Mesendoderm (in vitro differentiated cells): Measurements from ENCODE around the gene SOAT2.
A peak's percentile ranks its signal among the peaks of the same experiment; 100 is the strongest.
"Not testable (repeated sequence)": the region's sequence is repeated elsewhere in the genome, so short reads cannot be mapped to it uniquely, and the experiment has no call there.

Experiments
- DNase-seq: peaks from one replicate; pipeline ENCODE4 v3.0.0; 2013
- H2AK5ac ChIP-seq: 2 replicates; pipeline ENCODE4 v1.6.1; 2013; ENCODE audit warnings: low read length, inconsistent platforms
- H2BK120ac ChIP-seq: 2 replicates; pipeline ENCODE4 v1.6.1; 2013; ENCODE audit warnings: low read depth, mild to moderate bottlenecking, low read length, moderate library complexity, mixed read lengths
- H2BK15ac ChIP-seq: replicated peaks from 2 replicates; pipeline ENCODE4 v1.6.1; 2013; ENCODE audit warnings: low read depth, mild to moderate bottlenecking, moderate library complexity
- H2BK5ac ChIP-seq: 2 replicates; pipeline ENCODE4 v1.6.1; 2013; ENCODE audit warnings: low read length, inconsistent platforms
- H3K18ac ChIP-seq: 2 replicates; pipeline ENCODE4 v1.6.1; 2013; ENCODE audit warnings: mild to moderate bottlenecking, low read length, mixed read lengths
- H3K23ac ChIP-seq: one replicate; pipeline ENCODE4 v1.6.1; 2013; ENCODE audit warnings: low read length
- H3K27ac ChIP-seq: 2 replicates; pipeline ENCODE4 v1.5.1; 2013; ENCODE audit warnings: low read depth, mild to moderate bottlenecking, inconsistent platforms, low read length, moderate library complexity
- H3K27me3 ChIP-seq: 2 replicates; pipeline ENCODE4 v1.6.1; 2013; ENCODE audit warnings: low read length, control low read depth, mild to moderate bottlenecking, inconsistent platforms; ENCODE audit not compliant: insufficient read depth, poor library complexity
- H3K36me3 ChIP-seq: 2 replicates; pipeline ENCODE4 v1.6.1; 2013; ENCODE audit warnings: low read length, inconsistent platforms; ENCODE audit not compliant: control insufficient read depth, insufficient read depth
- H3K4ac ChIP-seq: one replicate; pipeline ENCODE4 v1.6.1; 2013; ENCODE audit warnings: low read depth, mild to moderate bottlenecking, low read length, moderate library complexity
- H3K4me1 ChIP-seq: 2 replicates; pipeline ENCODE4 v1.6.1; 2013; ENCODE audit warnings: low read depth, low read length, inconsistent platforms; ENCODE audit not compliant: control insufficient read depth
- H3K4me2 ChIP-seq: 2 replicates; pipeline ENCODE4 v1.6.1; 2013; ENCODE audit warnings: low read length
- H3K4me3 ChIP-seq: 2 replicates; pipeline ENCODE4 v1.5.1; 2013; ENCODE audit warnings: mild to moderate bottlenecking, low read length
- H3K56ac ChIP-seq: one replicate; pipeline ENCODE4 v1.6.1; 2013; ENCODE audit warnings: low read length
- H3K79me1 ChIP-seq: 2 replicates; pipeline ENCODE4 v1.6.1; 2013; ENCODE audit warnings: low read length, inconsistent platforms
- H3K79me2 ChIP-seq: 2 replicates; pipeline ENCODE4 v1.6.1; 2013; ENCODE audit warnings: mild to moderate bottlenecking, low read length; ENCODE audit not compliant: control insufficient read depth, insufficient read depth
- H3K9ac ChIP-seq: 2 replicates; pipeline ENCODE4 v1.6.1; 2013; ENCODE audit warnings: low read length, inconsistent platforms
- H4K5ac ChIP-seq: one replicate; pipeline ENCODE4 v1.6.1; 2013; ENCODE audit warnings: low read length
- H4K8ac ChIP-seq: one replicate; pipeline ENCODE4 v1.6.1; 2013; ENCODE audit warnings: low read depth, mild to moderate bottlenecking, control low read depth, low read length, moderate library complexity
- WGBS: extraction: QIAGEN DNeasy Blood & Tissue Kit; methylation state at CpG from one replicate; pipeline ENCODE4 v1.1.7; 2013; ENCODE audit warnings: low lambda C conversion rate, missing lambda C conversion rate; ENCODE audit not compliant: insufficient coverage; ENCODE audit errors: extremely low coverage; 5-methylcytosine and 5-hydroxymethylcytosine counted together

SOAT2 gene

GRCh38 chr12:53159195-53159839 lies 56.0 kb downstream of the SOAT2 start:
- Histone ChIP-seq H3K56ac (peak overlapping the region; percentile 63), H2AK5ac (no peak overlapping the region), H2BK5ac (no peak overlapping the region), H2BK15ac (no peak overlapping the region), H3K23ac (no peak overlapping the region), H3K4me1 (no peaks in the 10 kb centered on the region), H3K79me2 (no peaks in the 10 kb centered on the region), H3K4me3 (no peak overlapping the region), H4K8ac (no peak overlapping the region), H4K5ac (peak overlapping the region; percentile 35), H3K9ac (peak overlapping the region; percentile 37), H2BK120ac (no peak overlapping the region), H3K79me1 (no peaks in the 10 kb centered on the region), H3K36me3 (no peaks in the 10 kb centered on the region), H3K27ac (no peak overlapping the region), H3K4ac (no peak overlapping the region), H3K4me2 (peak overlapping the region; percentile 41), H3K18ac (no peak overlapping the region), H3K27me3 (no peaks in the 10 kb centered on the region)
- DNase-seq, result peak; percentile 92
- no CpG with 5 or more reads among the region's 14 CpGs for WGBS

GRCh38 chr12:53160000-53160399 lies 56.7 kb downstream of the SOAT2 start:
- H3K79me2 ChIP-seq, result no peaks in the 10 kb centered on the region
- no peak overlapping the region for H3K56ac ChIP-seq
- H3K4me1 ChIP-seq, result no peaks in the 10 kb centered on the region
- H2AK5ac ChIP-seq, result no peak overlapping the region
- no peak overlapping the region for H3K23ac ChIP-seq
- H3K27me3 ChIP-seq, result no peaks in the 10 kb centered on the region
- no peak overlapping the region for H3K18ac ChIP-seq
- no peak overlapping the region for H2BK15ac ChIP-seq
- H3K9ac ChIP-seq, result no peak overlapping the region
- H2BK5ac ChIP-seq, result no peak overlapping the region
- H2BK120ac ChIP-seq, result no peak overlapping the region
- H3K27ac ChIP-seq, result no peak overlapping the region
- no peaks in the 10 kb centered on the region for H3K79me1 ChIP-seq
- no peak overlapping the region for H4K8ac ChIP-seq
- no peak overlapping the region for H3K4me2 ChIP-seq
- H3K36me3 ChIP-seq, result no peaks in the 10 kb centered on the region
- WGBS, result no CpG with 5 or more reads among the region's 16 CpGs
- no peak overlapping the region for H3K4ac ChIP-seq
- no peak overlapping the region for H4K5ac ChIP-seq
- H3K4me3 ChIP-seq, result no peak overlapping the region
- no peak for DNase-seq

GRCh38 chr12:53160673-53161072 lies 57.4 kb downstream of the SOAT2 start:
- H3K23ac ChIP-seq, result no peak overlapping the region
- H3K4me1 ChIP-seq, result no peaks in the 10 kb centered on the region
- no peak overlapping the region for H4K8ac ChIP-seq
- H2BK120ac ChIP-seq, result no peak overlapping the region
- no peak overlapping the region for H3K18ac ChIP-seq
- no peak overlapping the region for H3K4me3 ChIP-seq
- H2BK15ac ChIP-seq, result no peak overlapping the region
- DNase-seq, result no peak
- no peak overlapping the region for H3K4me2 ChIP-seq
- H4K5ac ChIP-seq, result no peak overlapping the region
- H3K36me3 ChIP-seq, result no peaks in the 10 kb centered on the region
- no peak overlapping the region for H3K27ac ChIP-seq
- no peak overlapping the region for H2AK5ac ChIP-seq
- H3K56ac ChIP-seq, result no peak overlapping the region
- no peaks in the 10 kb centered on the region for H3K79me1 ChIP-seq
- H3K79me2 ChIP-seq, result no peaks in the 10 kb centered on the region
- no peaks in the 10 kb centered on the region for H3K27me3 ChIP-seq
- H3K4ac ChIP-seq, result no peak overlapping the region
- no CpG with 5 or more reads among the region's 2 CpGs for WGBS
- no peak overlapping the region for H2BK5ac ChIP-seq
- no peak overlapping the region for H3K9ac ChIP-seq

- H3K4me1 ChIP-seq, result no peaks in the 10 kb centered on the region
- H3K56ac ChIP-seq, result no peak overlapping the region
- H4K8ac ChIP-seq, result no peak overlapping the region
- no peak overlapping the region for H3K23ac ChIP-seq
- H3K18ac ChIP-seq, result no peak overlapping the region
- H3K27ac ChIP-seq, result no peak overlapping the region
- no peak overlapping the region for H3K4me3 ChIP-seq
- H2BK5ac ChIP-seq, result no peak overlapping the region
- no peaks in the 10 kb centered on the region for H3K27me3 ChIP-seq
- H4K5ac ChIP-seq, result no peak overlapping the region
- H2BK120ac ChIP-seq, result no peak overlapping the region
- no peaks in the 10 kb centered on the region for H3K79me2 ChIP-seq
- H3K9ac ChIP-seq, result no peak overlapping the region
- no peaks in the 10 kb centered on the region for H3K36me3 ChIP-seq
- no peak for DNase-seq
- H2BK15ac ChIP-seq, result no peak overlapping the region
- H3K79me1 ChIP-seq, result no peaks in the 10 kb centered on the region
- WGBS, result no CpG with 5 or more reads among the region's 8 CpGs
- no peak overlapping the region for H2AK5ac ChIP-seq
- H3K4ac ChIP-seq, result no peak overlapping the region
- H3K4me2 ChIP-seq, result no peak overlapping the region
Measured at GRCh38 chr12:53161119-53161911, 58.0 kb downstream of the SOAT2 start.

GRCh38 chr12:53163008-53163407 lies 59.7 kb downstream of the SOAT2 start:
- H3K4me1 ChIP-seq, H3K4me2 ChIP-seq, H3K9ac ChIP-seq, H3K27ac ChIP-seq, H4K8ac ChIP-seq, H3K36me3 ChIP-seq, H3K23ac ChIP-seq, H2AK5ac ChIP-seq, H3K56ac ChIP-seq, DNase-seq, H3K4me3 ChIP-seq, H3K79me2 ChIP-seq, H2BK120ac ChIP-seq, H2BK5ac ChIP-seq, H3K27me3 ChIP-seq, H4K5ac ChIP-seq, H3K79me1 ChIP-seq, H3K4ac ChIP-seq, H2BK15ac ChIP-seq, H3K18ac ChIP-seq: not testable (repeated sequence)
- no CpG with 5 or more reads among the region's 2 CpGs for WGBS
